DND-41 (cell line): ENCODE measurements around the gene DGKG.

Experiments
- CTCF ChIP-seq: IDR thresholded peaks from 2 replicates; pipeline ENCODE4 v1.5.1; 2012; ENCODE audit warnings: borderline replicate concordance, low read length, moderate library complexity, mild to moderate bottlenecking; ENCODE audit not compliant: poor library complexity, severe bottlenecking; ENCODE audit errors: extremely low read depth
- EZH2 ChIP-seq: IDR thresholded peaks from 3 replicates; pipeline ENCODE4 v1.6.1; 2012; ENCODE audit warnings: borderline replicate concordance, low read depth, mild to moderate bottlenecking, moderate library complexity, low read length, inconsistent platforms; ENCODE audit not compliant: severe bottlenecking

DNA sequence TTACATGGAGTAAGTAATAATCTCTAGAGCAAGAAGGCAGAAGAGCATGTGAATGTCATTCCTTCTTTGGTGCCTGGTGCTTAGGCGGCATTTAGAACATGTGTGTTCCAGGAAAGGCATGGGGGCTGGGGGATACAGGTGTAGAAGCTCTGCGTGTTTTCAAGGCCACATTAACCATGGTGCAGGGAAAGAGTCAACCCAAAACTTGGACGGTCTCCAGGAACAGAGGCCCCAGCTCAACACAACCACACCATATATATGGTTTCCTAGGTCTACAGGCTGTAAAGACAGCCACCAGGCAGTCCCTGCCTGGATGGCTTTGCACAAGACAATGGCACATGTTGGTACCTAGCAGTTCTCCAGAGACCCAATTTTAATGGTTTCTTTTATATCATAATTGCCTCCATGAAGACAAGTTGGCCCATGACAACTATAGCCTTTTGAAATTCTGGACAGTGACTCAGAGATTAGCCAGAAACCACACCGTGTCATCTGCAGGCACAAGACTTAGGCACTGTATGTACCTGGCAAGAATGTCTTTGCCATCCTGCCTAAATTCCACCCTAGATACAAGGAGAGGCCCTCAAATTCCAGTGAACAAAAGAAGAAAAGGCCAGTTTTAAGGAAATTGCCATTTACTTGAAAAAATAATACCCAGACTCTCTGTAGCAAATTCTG lies 25.0 kb upstream of the DGKG start:
- no peak for TF ChIP-seq CTCF
- TF ChIP-seq EZH2: no peak
